Right lobe of liver (tissue), 6 donors: ENCODE results near the gene DPF1. TPM values are rescaled to one million over a fixed set of nuclear protein-coding genes. Genes with fewer than 3 reads are reported as not detected.

Experiments
- ATAC-seq, 4 donors: fragments of 200-7000 bp; cut with Tn5 transposase; one replicate each; pipeline ENCODE4 v1.9.1; 2020; ENCODE audit warnings: mild to moderate bottlenecking in 4 of 4, moderate library complexity in 4 of 4
- DNase-seq, 3 donors: peaks; one replicate each; pipeline ENCODE4 v3.0.0-alpha.2; 2020
- H3K27ac ChIP-seq, 3 donors: fragments of 200-600 bp; one replicate each; pipeline ENCODE4 v1.8.0; 2022
- H3K27me3 ChIP-seq, 2 donors: fragments of 200-600 bp; one replicate each; pipeline ENCODE4 v1.8.0; 2022
- H3K36me3 ChIP-seq, 4 donors: fragments of 200-600 bp; sonication (generic) in 1 of 4; one replicate each; pipeline versions ENCODE4 v1.5.1 to v1.8.0; 2017 to 2022; ENCODE audit warnings: control low read depth in 1 of 4
- H3K4me1 ChIP-seq, 4 donors: fragments of 200-600 bp; sonication (generic) in 1 of 4; one replicate each; pipeline versions ENCODE4 v1.5.1 to v1.8.0; 2017 to 2022; ENCODE audit warnings: control low read depth in 1 of 4
- H3K4me3 ChIP-seq, 3 donors: fragments of 200-600 bp; one replicate each; pipeline ENCODE4 v1.8.0; 2022
- H3K9me3 ChIP-seq, 4 donors: fragments of 200-600 bp; sonication (generic) in 1 of 4; one replicate each; pipeline versions ENCODE4 v1.5.1 to v1.8.0; 2017 to 2022; ENCODE audit warnings: control low read depth in 1 of 4
- CTCF ChIP-seq, 4 donors: fragments of 200-600 bp in 3 of 4; fragments of 450-650 bp in 1 of 4; IDR thresholded peaks; one replicate each; pipeline versions ENCODE4 v1.5.1 to v1.8.0; 2016 to 2022; ENCODE audit warnings: antibody characterized with exemption in 4 of 4, mild to moderate bottlenecking in 2 of 4
- POLR2A ChIP-seq: fragments of 450-650 bp; IDR thresholded peaks from one replicate; pipeline ENCODE4 v1.6.1; 2017; ENCODE audit warnings: antibody characterized with exemption, mild to moderate bottlenecking
- WGBS: methylation state at CpG from one replicate; pipeline ENCODE4 v1.1.6; 2018; ENCODE audit warnings: low coverage, low lambda C conversion rate; ENCODE audit not compliant: insufficient coverage; ENCODE audit errors: missing lambda C conversion rate; 5-methylcytosine and 5-hydroxymethylcytosine counted together
- intact Hi-C, 2 donors: fragments of 100-400 bp; cut with DNase I; formaldehyde crosslinking; loops; one replicate each; pipeline versions ENCODE4 v1.11.2 to v1.14.1; 2022
- total RNA-seq, 6 experiments: library from RNA; depleted of rRNA in 2 of 6; stranded (reverse); fragments of >200 nt in 2 of 6; fragmentation: NEBNext Ultra II Directional in 3 of 6; extraction: Animal tissue kit (Norgen Biotek cat#: 25700) in 3 of 6; gene quantifications; one replicate each; pipeline versions ENCODE4 v1.1.0 to v1.2.4, GENCODE V29; 2016 to 2023
- donor health status: DM: no; HTN: yes; CAD: no.
- donor health status: DM: no; HTN: no; CAD: no.
- donor health status: DM: no; HTN: no; CAD: no.
- donor health status: DM: no; HTN: yes; CAD: no.
- donor health status: DM: no; HTN: yes; CAD: no.

Gene DPF1
- total RNA-seq, 6 experiments from 2014 or later, result not detected

GRCh38 chr19:38196245-38196837 is 27.7 kb downstream of the DPF1 start:
- DNase-seq (no peak), ATAC-seq (no peak)
- no peaks in the 10 kb centered on the region for H3K36me3 ChIP-seq
- H3K4me1 ChIP-seq, result no peaks in the 10 kb centered on the region
- intact Hi-C loops, result no loop called here
- H3K27me3 ChIP-seq, result no peaks in the 10 kb centered on the region
- no peak overlapping the region for H3K27ac ChIP-seq
- TF ChIP-seq POLR2A, result no peak
- no peak for TF ChIP-seq CTCF (IDR thresholded peaks at IDR 0.05)
- no peaks in the 10 kb centered on the region for H3K9me3 ChIP-seq
- 96% methylated on average over 13 of the region's 13 CpGs for WGBS
- no peak overlapping the region for H3K4me3 ChIP-seq

- no peaks in the 10 kb centered on the region for H3K9me3 ChIP-seq
- H3K4me3 ChIP-seq, result no peak overlapping the region
- DNase-seq (no peak), ATAC-seq (no peak)
- whole genome bisulfite sequencing, result 100% methylated on average over 2 of the region's 10 CpGs
- no peak overlapping the region for H3K27ac ChIP-seq
- intact Hi-C loops, result no loop called here
- TF ChIP-seq CTCF (IDR thresholded peaks at IDR 0.05) (no peak), POLR2A (no peak)
- H3K4me1 ChIP-seq, result no peaks in the 10 kb centered on the region
- no peaks in the 10 kb centered on the region for H3K27me3 ChIP-seq
- no peaks in the 10 kb centered on the region for H3K36me3 ChIP-seq
Observed at GRCh38 chr19:38195237-38195636, 28.8 kb downstream of the DPF1 start.

GRCh38 chr19:38194061-38194701 is 29.8 kb downstream of the DPF1 start:
- Histone ChIP-seq H3K9me3 (no peaks in the 10 kb centered on the region), H3K36me3 (no peaks in the 10 kb centered on the region), H3K4me3 (no peak overlapping the region), H3K27me3 (no peaks in the 10 kb centered on the region), H3K4me1 (no peaks in the 10 kb centered on the region), H3K27ac (no peak overlapping the region)
- TF ChIP-seq POLR2A, result no peak
- no peak for TF ChIP-seq CTCF (IDR thresholded peaks at IDR 0.05)
- DNase-seq (no peak), ATAC-seq (no peak)
- 93% methylated on average over 8 of the region's 13 CpGs for WGBS
- intact Hi-C loops, result no loop called here

- no peak for ATAC-seq
- WGBS, result 88% methylated on average over 8 of the region's 29 CpGs
- no peak overlapping the region for H3K27ac ChIP-seq
- H3K4me3 ChIP-seq, result no peak overlapping the region
- no peaks in the 10 kb centered on the region for H3K27me3 ChIP-seq
- no peaks in the 10 kb centered on the region for H3K9me3 ChIP-seq
- no peak for TF ChIP-seq CTCF (IDR thresholded peaks at IDR 0.05)
- TF ChIP-seq POLR2A, result no peak
- intact Hi-C loops, result no loop called here
- no peaks in the 10 kb centered on the region for H3K4me1 ChIP-seq
- no peak for DNase-seq
- H3K36me3 ChIP-seq, result no peaks in the 10 kb centered on the region
Observed at GRCh38 chr19:38193445-38193844, 30.6 kb downstream of the DPF1 start.
